Hepatocyte (in vitro differentiated cells): ENCODE data around the gene AXIN2. TPM values are rescaled to one million over a fixed set of nuclear protein-coding genes. Genes with fewer than 3 reads are reported as not detected.
"Not testable (repeated sequence)": the region's sequence is repeated elsewhere in the genome, so short reads cannot be mapped to it uniquely, and the experiment has no call there.

ENCODE experiments used
- DNase-seq: peaks from one replicate; pipeline ENCODE4 v3.0.0-alpha.2; 2016; ENCODE audit warnings: low spot score
- H2AFZ ChIP-seq: fragments of 200-600 bp; sonication (generic); 2 replicates; pipeline ENCODE4 v1.6.0; 2016; ENCODE audit warnings: antibody characterized with exemption, mild to moderate bottlenecking
- H3K27ac ChIP-seq: fragments of 200-600 bp; sonication (generic); 2 replicates; pipeline ENCODE4 v1.5.1; 2016; ENCODE audit warnings: mild to moderate bottlenecking
- H3K27me3 ChIP-seq: fragments of 200-600 bp; sonication (generic); 2 replicates; pipeline ENCODE4 v1.6.1; 2016
- H3K36me3 ChIP-seq: fragments of 200-600 bp; sonication (generic); replicated peaks from 2 replicates; pipeline ENCODE4 v1.5.1; 2016; ENCODE audit warnings: low read depth; ENCODE audit not compliant: insufficient read depth
- H3K4me1 ChIP-seq: fragments of 200-600 bp; sonication (generic); 2 replicates; pipeline ENCODE4 v1.5.1; 2016; ENCODE audit warnings: mild to moderate bottlenecking, moderate library complexity; ENCODE audit not compliant: insufficient read depth
- H3K4me2 ChIP-seq: fragments of 200-600 bp; sonication (generic); 2 replicates; pipeline ENCODE4 v1.6.0; 2016
- H3K4me3 ChIP-seq: fragments of 200-600 bp; sonication (generic); 2 replicates; pipeline ENCODE4 v1.5.1; 2016; ENCODE audit warnings: mild to moderate bottlenecking
- H3K79me2 ChIP-seq: fragments of 200-600 bp; sonication (generic); 2 replicates; pipeline ENCODE4 v1.6.0; 2017; ENCODE audit warnings: mild to moderate bottlenecking
- H3K9me2 ChIP-seq: fragments of 200-600 bp; sonication (generic); replicated peaks from 2 replicates; pipeline ENCODE4 v1.6.0; 2017; ENCODE audit warnings: mild to moderate bottlenecking; ENCODE audit not compliant: insufficient read depth
- H3K9me3 ChIP-seq: fragments of 200-600 bp; sonication (generic); 2 replicates; pipeline ENCODE4 v1.5.1; 2016; ENCODE audit warnings: low read depth, mild to moderate bottlenecking
- H4K20me1 ChIP-seq: fragments of 200-600 bp; sonication (generic); 2 replicates; pipeline ENCODE4 v1.6.0; 2016; ENCODE audit warnings: mild to moderate bottlenecking; ENCODE audit not compliant: insufficient read depth, poor library complexity, severe bottlenecking
- CTCF ChIP-seq: fragments of 200-600 bp; sonication (generic); IDR thresholded peaks from 2 replicates; pipeline ENCODE4 v1.5.1; 2016; ENCODE audit warnings: antibody characterized with exemption, mild to moderate bottlenecking; ENCODE audit not compliant: poor library complexity
- EZH2 ChIP-seq: fragments of 200-600 bp; sonication (generic); IDR thresholded peaks from 2 replicates; pipeline ENCODE4 v1.6.1; 2016; ENCODE audit warnings: antibody characterized with exemption, mild to moderate bottlenecking, borderline replicate concordance
- EZH2phosphoT487 ChIP-seq: fragments of 200-600 bp; sonication (generic); IDR thresholded peaks from one replicate; pipeline ENCODE4 v1.6.1; 2018; ENCODE audit warnings: antibody characterized with exemption, mild to moderate bottlenecking, low read depth, moderate library complexity; ENCODE audit not compliant: unreplicated experiment, severe bottlenecking
- WGBS: methylation state at CpG from one replicate; pipeline ENCODE4 v1.1.6; 2016; ENCODE audit warnings: low lambda C conversion rate; ENCODE audit errors: missing lambda C conversion rate; 5-methylcytosine and 5-hydroxymethylcytosine counted together
- polyA plus RNA-seq: library from polyadenylated mRNA; unstranded; fragments of >200 nt; fragmentation: Nextera tagmentation; extraction: Ambion mirVana; gene quantifications from 2 replicates; pipeline ENCODE4 v1.2.1, GENCODE V29; 2016
- total RNA-seq: library from RNA; depleted of rRNA; stranded (reverse); fragments of >200 nt; gene quantifications from 2 replicates; pipeline ENCODE4 v1.2.3, GENCODE V29; 2014

AXIN2 gene
- total and polyA plus RNA-seq, 2 experiments from 2014 or later = 15.4 to 22.3 TPM

DNA sequence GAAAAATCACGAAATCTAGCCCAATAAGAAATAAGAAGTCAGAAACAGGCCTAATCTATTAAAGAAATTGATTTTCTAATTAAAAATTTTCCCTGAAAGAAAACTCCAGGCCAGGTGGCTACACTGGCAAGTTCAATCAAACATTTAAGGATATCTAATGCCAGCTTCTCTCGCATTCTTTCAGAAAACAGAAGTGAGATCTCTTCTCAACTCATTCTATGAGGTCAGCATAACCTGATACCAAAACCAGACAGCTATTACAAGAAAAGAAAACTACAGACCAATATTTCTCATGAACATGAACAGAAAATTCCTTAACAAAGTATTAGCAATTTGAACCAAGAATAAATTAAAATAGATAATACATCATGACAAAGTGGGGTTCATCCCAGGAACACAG is 52.4 kb downstream of the AXIN2 start:
- Histone ChIP-seq H3K4me2 (no peak overlapping the region), H3K4me3 (no peak overlapping the region), H3K36me3 (no peaks in the 10 kb centered on the region), H3K9me2 (no peaks in the 10 kb centered on the region), H3K27me3 (no peaks in the 10 kb centered on the region), H3K9me3 (no peaks in the 10 kb centered on the region), H3K4me1 (no peaks in the 10 kb centered on the region), H3K27ac (no peak overlapping the region), H3K79me2 (no peaks in the 10 kb centered on the region), H2AFZ (no peak overlapping the region), H4K20me1 (no peaks in the 10 kb centered on the region)
- WGBS = 63% methylated on average over 2 of the region's 2 CpGs
- TF ChIP-seq CTCF (no peak), EZH2 (no peak), EZH2phosphoT487 (no peak)
- DNase-seq = no peak

GRCh38 chr17:65504673-65505072 is 56.8 kb downstream of the AXIN2 start:
- not testable (repeated sequence) for H4K20me1 ChIP-seq, H3K4me1 ChIP-seq, H3K27ac ChIP-seq, H3K9me2 ChIP-seq, H2AFZ ChIP-seq, H3K4me3 ChIP-seq, H3K27me3 ChIP-seq, H3K9me3 ChIP-seq, H3K36me3 ChIP-seq, H3K79me2 ChIP-seq, DNase-seq, H3K4me2 ChIP-seq
- WGBS = 92% methylated on average over 6 of the region's 6 CpGs

- TF ChIP-seq EZH2phosphoT487 = no peak
- TF ChIP-seq EZH2 = no peak
- TF ChIP-seq CTCF = no peak
- no peak overlapping the region for H2AFZ ChIP-seq
- H3K4me1 ChIP-seq = no peaks in the 10 kb centered on the region
- DNase-seq = no peak
- H3K9me2 ChIP-seq = no peaks in the 10 kb centered on the region
- no peaks in the 10 kb centered on the region for H4K20me1 ChIP-seq
- WGBS = 87% methylated on average over 9 of the region's 9 CpGs
- no peaks in the 10 kb centered on the region for H3K27me3 ChIP-seq
- no peak overlapping the region for H3K4me3 ChIP-seq
- no peak overlapping the region for H3K4me2 ChIP-seq
- H3K27ac ChIP-seq = no peak overlapping the region
- no peaks in the 10 kb centered on the region for H3K36me3 ChIP-seq
- H3K79me2 ChIP-seq = no peaks in the 10 kb centered on the region
- H3K9me3 ChIP-seq = no peaks in the 10 kb centered on the region
Observed at GRCh38 chr17:65504141-65504540, 57.3 kb downstream of the AXIN2 start.

GRCh38 chr17:65503557-65503956 is 57.9 kb downstream of the AXIN2 start:
- no peaks in the 10 kb centered on the region for H3K9me2 ChIP-seq
- H3K4me2 ChIP-seq = no peak overlapping the region
- H3K4me3 ChIP-seq = no peak overlapping the region
- no peaks in the 10 kb centered on the region for H3K79me2 ChIP-seq
- H3K4me1 ChIP-seq = no peaks in the 10 kb centered on the region
- H4K20me1 ChIP-seq = no peaks in the 10 kb centered on the region
- H3K36me3 ChIP-seq = no peaks in the 10 kb centered on the region
- H3K9me3 ChIP-seq = no peaks in the 10 kb centered on the region
- 93% methylated on average over 9 of the region's 9 CpGs for WGBS
- no peak overlapping the region for H2AFZ ChIP-seq
- TF ChIP-seq EZH2 (no peak), EZH2phosphoT487 (no peak), CTCF (no peak)
- DNase-seq = no peak
- H3K27me3 ChIP-seq = no peaks in the 10 kb centered on the region
- H3K27ac ChIP-seq = no peak overlapping the region
